ENCODE results near the gene TNFSF11.

DNA sequence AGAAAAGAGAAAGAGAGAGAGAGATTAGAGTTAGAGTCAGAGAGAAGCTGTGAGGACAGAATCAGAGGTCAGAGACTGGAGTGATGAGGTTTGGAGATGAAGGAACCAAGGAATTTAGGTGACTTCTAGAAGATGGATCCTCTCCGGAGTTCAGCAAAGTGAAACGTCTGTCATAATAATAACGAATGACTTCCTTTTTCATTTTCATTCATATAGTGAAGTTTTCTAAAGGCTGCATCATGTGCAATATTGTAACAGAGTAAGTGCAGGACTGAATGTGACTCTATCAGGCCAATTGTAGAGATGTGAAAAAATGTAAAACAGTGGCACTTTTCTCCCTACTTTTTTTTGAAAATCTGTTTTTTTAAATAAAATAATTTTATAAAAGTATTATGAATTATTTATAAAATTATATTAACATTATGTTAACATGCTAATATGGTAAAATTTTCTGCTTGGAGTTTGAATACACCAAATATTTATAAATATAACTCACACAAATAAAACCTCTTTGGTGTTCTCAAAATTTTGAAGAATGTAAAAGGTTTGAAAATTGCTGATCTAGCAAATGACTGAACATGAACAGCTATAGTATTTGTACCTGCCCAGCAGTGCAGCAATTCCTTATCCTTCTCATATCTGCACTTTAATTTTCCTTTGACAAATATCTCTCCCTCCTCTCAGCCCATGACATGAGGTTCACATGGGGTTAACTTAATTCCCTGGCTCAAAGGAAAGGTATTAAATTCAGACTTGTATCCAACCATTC lies 4.2 kb upstream of the TNFSF11 start:
- TF ChIP-seq, protein P1, sequence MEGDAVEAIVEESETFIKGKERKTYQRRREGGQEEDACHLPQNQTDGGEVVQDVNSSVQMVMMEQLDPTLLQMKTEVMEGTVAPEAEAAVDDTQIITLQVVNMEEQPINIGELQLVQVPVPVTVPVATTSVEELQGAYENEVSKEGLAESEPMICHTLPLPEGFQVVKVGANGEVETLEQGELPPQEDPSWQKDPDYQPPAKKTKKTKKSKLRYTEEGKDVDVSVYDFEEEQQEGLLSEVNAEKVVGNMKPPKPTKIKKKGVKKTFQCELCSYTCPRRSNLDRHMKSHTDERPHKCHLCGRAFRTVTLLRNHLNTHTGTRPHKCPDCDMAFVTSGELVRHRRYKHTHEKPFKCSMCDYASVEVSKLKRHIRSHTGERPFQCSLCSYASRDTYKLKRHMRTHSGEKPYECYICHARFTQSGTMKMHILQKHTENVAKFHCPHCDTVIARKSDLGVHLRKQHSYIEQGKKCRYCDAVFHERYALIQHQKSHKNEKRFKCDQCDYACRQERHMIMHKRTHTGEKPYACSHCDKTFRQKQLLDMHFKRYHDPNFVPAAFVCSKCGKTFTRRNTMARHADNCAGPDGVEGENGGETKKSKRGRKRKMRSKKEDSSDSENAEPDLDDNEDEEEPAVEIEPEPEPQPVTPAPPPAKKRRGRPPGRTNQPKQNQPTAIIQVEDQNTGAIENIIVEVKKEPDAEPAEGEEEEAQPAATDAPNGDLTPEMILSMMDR (IDR thresholded peaks at IDR 0.05) = no peak
- TF ChIP-seq EZH2 (IDR thresholded peaks at IDR 0.05; ENCODE audit: borderline replicate concordance, insufficient read depth, low read depth, low read length, poor library complexity, severe bottlenecking) = no peak
